Brain microvascular endothelial cell (primary cell): ENCODE results near the gene SLC39A3.
"Not testable (repeated sequence)": the region's sequence is repeated elsewhere in the genome, so short reads cannot be mapped to it uniquely, and the experiment has no call there.

ENCODE experiments used
- DNase-seq: peaks from one replicate; pipeline ENCODE4 v3.0.0-alpha.2; 2020
- H3K27ac ChIP-seq: fragments of 250-450 bp; sonication (Bioruptor Pico); 2 replicates; pipeline ENCODE4 v1.5.1; 2020; ENCODE audit warnings: mild to moderate bottlenecking, moderate library complexity
- H3K27me3 ChIP-seq: fragments of 250-450 bp; sonication (Bioruptor Pico); replicated peaks from 2 replicates; pipeline ENCODE4 v1.5.1; 2020; ENCODE audit warnings: mild to moderate bottlenecking
- H3K36me3 ChIP-seq: fragments of 250-450 bp; sonication (Bioruptor Pico); replicated peaks from 2 replicates; pipeline ENCODE4 v1.5.1; 2020; ENCODE audit warnings: mild to moderate bottlenecking
- H3K4me3 ChIP-seq: 2 replicates; pipeline ENCODE4 v1.5.1; 2011; ENCODE audit warnings: low read depth, mild to moderate bottlenecking, control low read depth, low read length, moderate library complexity
- CTCF ChIP-seq: IDR thresholded peaks from 2 replicates; pipeline ENCODE4 v1.5.1; 2011; ENCODE audit warnings: low read depth, mild to moderate bottlenecking, moderate library complexity, low read length, control low read depth, inconsistent platforms; ENCODE audit errors: missing control alignments
- in situ Hi-C: cut with HindIII; loops from 2 replicates; pipeline ENCODE4 v1.10.0; 2017; ENCODE audit warnings: low sequenced_read_pairs, low pct_ligation_motif_present

Gene SLC39A3

GRCh38 chr19:2716275-2716650, 23.6 kb downstream of the SLC39A3 start:
- H3K27ac ChIP-seq = no peak overlapping the region
- H3K36me3 ChIP-seq = no peaks in the 10 kb centered on the region
- no peak overlapping the region for H3K4me3 ChIP-seq
- peaks cover 4% of the 10 kb centered on the region for H3K27me3 ChIP-seq
- DNase-seq = no peak
- in situ Hi-C loops = no loop called here
- TF ChIP-seq CTCF = no peak

GRCh38 chr19:2715470-2716274, 24.1 kb downstream of the SLC39A3 start:
- DNase-seq = no peak
- in situ Hi-C loops = no loop called here
- no peaks in the 10 kb centered on the region for H3K36me3 ChIP-seq
- no peak overlapping the region for H3K27ac ChIP-seq
- no peak overlapping the region for H3K4me3 ChIP-seq
- no peak for TF ChIP-seq CTCF
- peaks cover 4% of the 10 kb centered on the region for H3K27me3 ChIP-seq

GRCh38 chr19:2714531-2715269, 25.1 kb downstream of the SLC39A3 start:
- Histone ChIP-seq H3K27ac (no peak overlapping the region), H3K4me3 (no peak overlapping the region), H3K27me3 (no peaks in the 10 kb centered on the region), H3K36me3 (no peaks in the 10 kb centered on the region)
- TF ChIP-seq CTCF = no peak
- in situ Hi-C loops = no loop called here
- no peak for DNase-seq

GRCh38 chr19:2714102-2714501, 25.7 kb downstream of the SLC39A3 start:
- H3K27me3 ChIP-seq, H3K36me3 ChIP-seq, DNase-seq, H3K27ac ChIP-seq, in situ Hi-C loops, H3K4me3 ChIP-seq: not testable (repeated sequence)

GRCh38 chr19:2713170-2713569, 26.6 kb downstream of the SLC39A3 start:
- H3K4me3 ChIP-seq, in situ Hi-C loops, H3K36me3 ChIP-seq, H3K27me3 ChIP-seq, H3K27ac ChIP-seq, DNase-seq: not testable (repeated sequence)

GRCh38 chr19:2711875-2712205, 28.0 kb downstream of the SLC39A3 start:
- H3K36me3 ChIP-seq = no peaks in the 10 kb centered on the region
- in situ Hi-C loops = no loop called here
- H3K27ac ChIP-seq = no peak overlapping the region
- H3K4me3 ChIP-seq = no peak overlapping the region
- no peaks in the 10 kb centered on the region for H3K27me3 ChIP-seq
- TF ChIP-seq CTCF = no peak
- DNase-seq = no peak
